GM10266 (cell line): ENCODE results near the gene PRXL2B.

Experiments
- DNase-seq: peaks from one replicate; pipeline ENCODE4 v3.0.0; 2012; ENCODE audit errors: extremely low spot score
- CTCF ChIP-seq: IDR thresholded peaks from 2 replicates; pipeline ENCODE4 v1.5.1; 2012; ENCODE audit warnings: mild to moderate bottlenecking, low read depth; ENCODE audit not compliant: control insufficient read depth, insufficient read depth; ENCODE audit errors: missing control alignments

The PRXL2B gene

DNA sequence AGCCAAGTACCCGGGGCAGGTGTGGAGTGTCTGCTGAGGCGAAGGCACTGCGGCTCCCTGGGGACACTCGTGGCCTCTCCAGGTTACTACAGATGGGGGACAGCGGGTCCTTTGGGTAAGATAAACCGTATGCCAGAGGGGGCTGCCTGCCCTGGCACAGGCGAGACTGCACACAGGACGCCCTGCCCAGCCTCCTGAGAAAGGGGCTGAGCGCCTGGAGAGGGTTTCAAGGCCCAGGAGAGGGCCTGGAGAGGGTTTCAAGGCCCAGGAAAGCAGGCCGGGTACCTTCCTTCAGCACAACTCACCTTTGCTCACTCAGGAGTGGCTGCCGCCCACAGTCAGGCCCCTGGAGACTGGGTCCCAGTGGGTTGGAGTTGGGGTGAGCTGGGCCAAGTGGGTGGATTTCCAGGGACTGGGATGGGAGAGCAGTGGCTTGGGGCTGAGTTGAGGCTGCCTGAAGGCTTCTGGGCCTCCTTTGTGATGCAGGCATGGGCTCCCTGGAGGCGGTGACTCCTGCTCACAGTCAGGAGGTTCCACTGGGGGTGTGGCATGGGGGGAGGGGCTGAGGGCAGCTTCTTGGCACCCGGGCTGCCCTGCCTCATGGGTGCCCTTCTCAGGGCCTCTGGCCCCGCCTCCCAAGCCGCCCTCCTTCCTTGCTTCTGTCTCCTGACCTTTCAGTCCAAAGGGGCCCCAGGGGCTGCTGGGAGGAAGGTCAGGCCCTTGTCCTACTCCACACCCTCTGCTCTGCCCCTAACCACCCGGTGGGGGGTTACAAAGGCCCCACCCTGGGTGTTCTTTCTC, 46.2 kb downstream of the PRXL2B start, which contains the start of gene MMEL1:
TSS of gene MMEL1 (minus strand) at position 456 of the 801 bp plus-strand sequence. CDS start 3,532 bp downstream, outside the sequence.
- DNase-seq: no peak
- no peak for TF ChIP-seq CTCF

- no peak for DNase-seq
Observed at GRCh38 chr1:2633366-2633935, 46.9 kb downstream of the PRXL2B start.

DNA sequence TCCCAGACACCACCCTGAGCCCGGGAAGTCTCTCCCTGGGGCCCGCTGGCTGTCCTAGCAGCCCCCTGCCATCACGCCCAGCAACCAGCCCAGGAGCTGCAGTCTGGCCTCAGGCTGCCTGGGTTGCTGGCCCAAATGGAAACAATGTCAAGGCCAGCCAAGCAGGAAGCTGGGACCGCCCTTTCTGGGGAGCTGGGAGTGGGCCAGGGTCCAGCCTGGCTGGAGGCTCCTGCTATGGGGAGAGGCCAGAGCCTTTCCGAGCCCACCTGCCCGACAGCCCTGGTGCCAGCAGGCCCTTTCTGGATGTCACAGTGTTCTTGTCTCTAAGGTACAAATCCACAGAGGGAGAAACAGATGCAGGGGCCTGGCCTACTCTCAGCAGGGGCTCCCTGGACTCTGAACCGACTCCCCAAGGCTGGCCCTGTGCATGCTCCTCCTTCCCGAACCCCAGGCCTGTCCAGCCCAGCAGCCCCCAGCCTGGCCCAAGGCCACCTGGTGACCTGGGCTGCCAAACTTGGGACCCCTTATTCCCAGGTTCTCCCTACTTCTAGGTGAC, 47.4 kb downstream of the PRXL2B start:
- DNase-seq: no peak
- TF ChIP-seq CTCF: no peak

More at GRCh38 chr1:2633366-2633935, 46.9 kb downstream of the PRXL2B start:
- no peak for TF ChIP-seq CTCF

DNA sequence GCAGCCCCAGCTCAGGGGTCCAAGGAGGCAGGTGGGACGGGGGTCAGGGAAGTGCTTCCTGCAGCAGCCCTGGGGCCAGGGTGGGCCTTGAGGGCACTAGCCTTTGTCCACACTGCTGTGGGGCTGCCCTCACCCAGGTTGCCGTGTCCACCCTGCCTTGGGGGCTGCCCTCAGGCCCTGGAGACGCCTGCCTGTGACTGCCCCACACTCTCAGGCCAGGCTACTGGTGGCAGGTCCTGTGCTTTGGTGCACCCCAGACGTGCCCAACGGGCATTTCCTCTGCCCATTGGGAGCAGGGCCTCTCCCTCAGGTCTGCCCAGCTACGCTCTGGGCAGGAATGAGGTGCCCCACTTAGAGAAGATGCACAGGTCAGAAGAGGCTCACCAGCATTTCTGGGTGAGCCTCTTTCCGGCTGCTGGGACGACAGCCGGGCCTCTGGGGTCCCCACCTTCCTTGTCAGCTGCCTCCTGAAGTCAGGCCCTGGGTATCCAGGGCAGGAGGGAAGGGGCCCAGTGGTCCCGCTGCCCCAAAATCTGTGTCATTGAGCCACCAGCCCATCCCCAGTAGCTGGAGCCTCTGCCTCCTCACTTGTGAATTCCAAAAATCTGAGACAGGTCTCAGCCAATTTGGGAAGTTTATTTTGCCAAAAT, 48.9 kb downstream of the PRXL2B start:
- no peak for DNase-seq
- TF ChIP-seq CTCF: no peak

- DNase-seq: no peak
Observed at GRCh38 chr1:2636733-2637132, 50.2 kb downstream of the PRXL2B start.

GRCh38 chr1:2637442-2638145, 51.0 kb downstream of the PRXL2B start:
- no peak for DNase-seq
- TF ChIP-seq CTCF: no peak

More at GRCh38 chr1:2636733-2637132, 50.2 kb downstream of the PRXL2B start:
- TF ChIP-seq CTCF: no peak
